Testis (tissue), 5 donors: Measurements from ENCODE around the gene DUXA. TPM values are rescaled to one million over a fixed set of nuclear protein-coding genes. Genes with fewer than 3 reads are reported as not detected.
"Not testable (repeated sequence)": the region's sequence is repeated elsewhere in the genome, so short reads cannot be mapped to it uniquely, and the experiment has no call there.

Experiments
- DNase-seq: peaks from one replicate; pipeline ENCODE4 v3.0.0-alpha.2; 2019
- H3K27ac ChIP-seq, 2 donors: fragments of 200-600 bp; sonication (generic); one replicate each; pipeline ENCODE4 v1.5.1; 2019
- H3K27me3 ChIP-seq: fragments of 200-600 bp; sonication (generic); one replicate; pipeline ENCODE4 v1.5.1; 2019
- H3K36me3 ChIP-seq: fragments of 200-600 bp; sonication (generic); one replicate; pipeline ENCODE4 v1.5.1; 2017; ENCODE audit warnings: low read depth; ENCODE audit errors: missing control alignments
- H3K4me1 ChIP-seq: fragments of 200-600 bp; sonication (generic); one replicate; pipeline ENCODE4 v1.5.1; 2019
- H3K4me3 ChIP-seq, 2 donors: fragments of 200-600 bp; sonication (generic); one replicate each; pipeline ENCODE4 v1.5.1; 2017 to 2019
- H3K9me3 ChIP-seq: fragments of 200-600 bp; sonication (generic); one replicate; pipeline ENCODE4 v1.5.1; 2017
- CTCF ChIP-seq, 3 experiments: fragments of 450-650 bp in 2 of 3; fragments of 200-600 bp in 1 of 3; sonication (generic) in 1 of 3; IDR thresholded peaks; one replicate each; pipeline ENCODE4 v1.5.1; 2016 to 2019; ENCODE audit warnings: antibody characterized with exemption in 3 of 3, mild to moderate bottlenecking in 2 of 3, moderate library complexity in 1 of 3
- POLR2A ChIP-seq: fragments of 450-650 bp; IDR thresholded peaks from one replicate; pipeline ENCODE4 v1.6.1; 2017; ENCODE audit warnings: antibody characterized with exemption, mild to moderate bottlenecking, moderate library complexity
- WGBS, 2 donors: methylation state at CpG; one replicate each; pipeline ENCODE4 v1.1.5; 2018; 5-methylcytosine and 5-hydroxymethylcytosine counted together
- intact Hi-C: fragments of 100-400 bp; cut with DNase I; formaldehyde crosslinking; loops from one replicate; pipeline ENCODE4 v1.15.1; 2023; ENCODE audit warnings: low total_unique reads
- long read RNA-seq, 2 donors: transcript quantifications; one replicate each; lab custom pipeline, GENCODE V29; 2026
- polyA plus RNA-seq: library from polyadenylated mRNA; stranded (reverse); fragments of 350-450 nt; fragmentation: Illumina TruSeq; extraction: RNeasy Lipid Tissue Mini Kit (QIAGEN cat#74804); gene quantifications from one replicate; pipeline ENCODE4 v1.2.3, GENCODE V29; 2014; ENCODE audit warnings: low read depth, low replicate concordance; ENCODE audit not compliant: insufficient read depth
- total RNA-seq, 2 donors: library from RNA; depleted of rRNA; stranded (reverse); fragments of >200 nt; gene quantifications; one replicate each; pipeline ENCODE4 v1.2.3, GENCODE V29; 2016

DUXA gene
- total RNA-seq (under 1 TPM; 0.31 to 0.87 TPM), polyA plus RNA-seq (not detected)
- long read RNA-seq, donor 1, result 0 reads
- long read RNA-seq, donor 2, result 0 reads

- no peaks in the 10 kb centered on the region for H3K36me3 ChIP-seq
- 84% methylated on average over 6 of the region's 6 CpGs for WGBS, 2 donors
- intact Hi-C loops, result no loop called here
- no peaks in the 10 kb centered on the region for H3K27me3 ChIP-seq
- H3K4me3 ChIP-seq, result no peak within 1 kb of the TSS
- H3K4me1 ChIP-seq, result no peaks in the 10 kb centered on the region
- no peak within 1 kb of the TSS for H3K27ac ChIP-seq
- no peak for DNase-seq
- no peak for TF ChIP-seq CTCF (IDR thresholded peaks at IDR 0.05)
- TF ChIP-seq POLR2A, result no peak
- no peaks in the 10 kb centered on the region for H3K9me3 ChIP-seq
Observed at GRCh38 chr19:57167385-57167784, at the start of gene DUXA. Gene DUXA (minus strand): TSS chr19:57167485. CDS start chr19:57167443, 42 bp downstream.

- H3K4me1 ChIP-seq, result no peaks in the 10 kb centered on the region
- H3K9me3 ChIP-seq, result no peaks in the 10 kb centered on the region
- no peak overlapping the region for H3K27ac ChIP-seq
- WGBS, 2 donors, result 90 to 99% methylated on average over 7 of the region's 7 CpGs
- intact Hi-C loops, result no loop called here
- no peak for DNase-seq
- H3K4me3 ChIP-seq, result no peak overlapping the region
- H3K27me3 ChIP-seq, result no peaks in the 10 kb centered on the region
- TF ChIP-seq POLR2A (no peak), CTCF (IDR thresholded peaks at IDR 0.05) (no peak)
- peaks cover 5% of the 10 kb centered on the region for H3K36me3 ChIP-seq
Observed at GRCh38 chr19:57212109-57212508, 44.8 kb upstream of the DUXA start.

- H3K27ac ChIP-seq, result no peak overlapping the region
- no peaks in the 10 kb centered on the region for H3K9me3 ChIP-seq
- 86 to 100% methylated on average over 2 to 4 of the region's 4 CpGs for WGBS, 2 donors
- no peak for DNase-seq
- intact Hi-C loops, result no loop called here
- TF ChIP-seq CTCF (IDR thresholded peaks at IDR 0.05) (no peak), POLR2A (no peak)
- H3K4me3 ChIP-seq, result no peak overlapping the region
- no peaks in the 10 kb centered on the region for H3K4me1 ChIP-seq
- peaks cover 5% of the 10 kb centered on the region for H3K36me3 ChIP-seq
- H3K27me3 ChIP-seq, result no peaks in the 10 kb centered on the region
Observed at GRCh38 chr19:57210381-57210780, 43.1 kb upstream of the DUXA start.

- TF ChIP-seq CTCF (IDR thresholded peaks at IDR 0.05) (no peak), POLR2A (no peak)
- Histone ChIP-seq H3K9me3 (no peaks in the 10 kb centered on the region), H3K4me3 (no peak overlapping the region), H3K36me3 (no peaks in the 10 kb centered on the region), H3K27ac (no peak overlapping the region), H3K27me3 (no peaks in the 10 kb centered on the region), H3K4me1 (no peaks in the 10 kb centered on the region)
- no peak for DNase-seq
- intact Hi-C loops, result no loop called here
- WGBS, 2 donors, result 89 to 91% methylated on average over 5 of the region's 5 CpGs
Observed at GRCh38 chr19:57202160-57202559, 34.9 kb upstream of the DUXA start.

- H3K27ac ChIP-seq, H3K4me3 ChIP-seq, H3K27me3 ChIP-seq, H3K4me1 ChIP-seq, H3K36me3 ChIP-seq, DNase-seq, H3K9me3 ChIP-seq, intact Hi-C loops: not testable (repeated sequence)
- 95 to 98% methylated on average over 6 of the region's 6 CpGs for WGBS, 2 donors
Observed at GRCh38 chr19:57197874-57198273, 30.6 kb upstream of the DUXA start.
